GM23338 (cell line): ENCODE measurements around the gene DAB1. TPM values are rescaled to one million over a fixed set of nuclear protein-coding genes. Genes with fewer than 3 reads are reported as not detected.

Experiments used
- ATAC-seq: fragments of 200-7000 bp; cut with Tn5 transposase; 3 replicates; pipeline ENCODE4 v1.9.1; 2020
- DNase-seq: peaks from one replicate; pipeline ENCODE4 v3.0.0-alpha.2; 2015; ENCODE audit warnings: low spot score
- H2AFZ ChIP-seq: fragments of 200-600 bp; sonication (generic); 2 replicates; pipeline ENCODE4 v1.8.0; 2016; ENCODE audit warnings: antibody characterized with exemption, mild to moderate bottlenecking, moderate library complexity
- H3F3A ChIP-seq: fragments of 200-600 bp; sonication (generic); replicated peaks from 2 replicates; pipeline ENCODE4 v1.8.0; 2017; ENCODE audit warnings: antibody characterized with exemption, mixed run types, low read depth
- H3K27ac ChIP-seq: fragments of 200-600 bp; sonication (generic); 2 replicates; pipeline ENCODE4 v1.6.1; 2016; ENCODE audit warnings: low read depth
- H3K27me3 ChIP-seq: fragments of 200-600 bp; sonication (generic); 2 replicates; pipeline ENCODE4 v1.8.0; 2016; ENCODE audit warnings: mild to moderate bottlenecking, mixed run types, moderate library complexity; ENCODE audit not compliant: insufficient read depth
- H3K36me3 ChIP-seq: fragments of 200-600 bp; sonication (generic); 2 replicates; pipeline ENCODE4 v1.8.0; 2016; ENCODE audit warnings: mild to moderate bottlenecking; ENCODE audit not compliant: insufficient read depth
- H3K4me1 ChIP-seq: fragments of 200-600 bp; sonication (generic); 2 replicates; pipeline ENCODE4 v1.8.0; 2016; ENCODE audit warnings: mild to moderate bottlenecking, moderate library complexity; ENCODE audit not compliant: insufficient read depth
- H3K4me2 ChIP-seq: fragments of 200-600 bp; sonication (generic); 2 replicates; pipeline ENCODE4 v1.7.1; 2017; ENCODE audit warnings: mixed run types
- H3K4me3 ChIP-seq: fragments of 200-600 bp; sonication (generic); 2 replicates; pipeline ENCODE4 v1.6.1; 2016; ENCODE audit warnings: mixed run types
- H3K79me2 ChIP-seq: fragments of 200-600 bp; sonication (generic); replicated peaks from 2 replicates; pipeline ENCODE4 v1.8.0; 2017; ENCODE audit warnings: mild to moderate bottlenecking; ENCODE audit not compliant: insufficient read depth
- H3K9me2 ChIP-seq: fragments of 200-600 bp; sonication (generic); 2 replicates; pipeline ENCODE4 v1.8.0; 2017; ENCODE audit not compliant: insufficient read depth
- H4K20me1 ChIP-seq: fragments of 200-600 bp; sonication (generic); replicated peaks from 2 replicates; pipeline ENCODE4 v1.8.0; 2017; ENCODE audit warnings: mild to moderate bottlenecking; ENCODE audit not compliant: insufficient read depth
- H3K27ac Mint-ChIP-seq: 2 replicates; pipeline ENCODE4 v1.8.0; 2020; ENCODE audit warnings: inconsistent platforms, mild to moderate bottlenecking, moderate library complexity, mixed read lengths
- H3K27me3 Mint-ChIP-seq: 3 replicates; pipeline ENCODE4 v1.8.0; 2022; ENCODE audit warnings: low read depth, mild to moderate bottlenecking, moderate library complexity, mixed read lengths, inconsistent platforms; ENCODE audit not compliant: insufficient read depth, poor library complexity
- H3K36me3 Mint-ChIP-seq: 3 replicates; pipeline ENCODE4 v1.8.0; 2021; ENCODE audit warnings: low read depth, mild to moderate bottlenecking, inconsistent platforms, moderate library complexity, mixed read lengths
- H3K4me1 Mint-ChIP-seq: 3 replicates; pipeline ENCODE4 v1.8.0; 2020; ENCODE audit warnings: mild to moderate bottlenecking, inconsistent platforms, mixed read lengths
- H3K4me3 Mint-ChIP-seq: 3 replicates; pipeline ENCODE4 v1.8.0; 2021; ENCODE audit warnings: moderate library complexity, mild to moderate bottlenecking, inconsistent platforms, mixed read lengths
- H3K9me3 Mint-ChIP-seq: 3 replicates; pipeline ENCODE4 v1.8.0; 2020; ENCODE audit warnings: moderate library complexity, mild to moderate bottlenecking, inconsistent platforms, mixed read lengths
- EZH2 ChIP-seq: fragments of 200-600 bp; sonication (generic); IDR thresholded peaks from one replicate; pipeline ENCODE4 v1.8.0; 2017; ENCODE audit warnings: antibody characterized with exemption, mild to moderate bottlenecking, low read depth; ENCODE audit not compliant: unreplicated experiment
- NANOG ChIP-seq: IDR thresholded peaks from 2 replicates; pipeline ENCODE4 v1.6.1; 2016; ENCODE audit warnings: antibody characterized with exemption, borderline replicate concordance
- POLR2AphosphoS5 ChIP-seq: IDR thresholded peaks from 2 replicates; pipeline ENCODE4 v1.6.1; 2016; ENCODE audit warnings: antibody characterized with exemption, low read depth
- ZNF114 ChIP-seq: fragments of 250-450 bp; sonication (Bioruptor Pico); IDR thresholded peaks from 2 replicates; pipeline ENCODE4 v1.5.0; 2020; ENCODE audit warnings: mild to moderate bottlenecking, moderate library complexity
- ZNF462 ChIP-seq: fragments of 250-450 bp; sonication (Bioruptor Pico); IDR thresholded peaks from 2 replicates; pipeline ENCODE4 v1.5.0; 2020; ENCODE audit warnings: mild to moderate bottlenecking, moderate library complexity
- polyA plus RNA-seq: library from polyadenylated mRNA; unstranded; fragments of >200 nt; fragmentation: Nextera tagmentation; extraction: Ambion mirVana; gene quantifications from 2 replicates; pipeline ENCODE4 v1.2.1, GENCODE V29; 2016
- total RNA-seq: library from RNA; depleted of rRNA; stranded (reverse); fragments of >200 nt; shearing (Covaris generic); gene quantifications from 2 replicates; pipeline ENCODE4 v1.2.3, GENCODE V29; 2014
- TF ChIP-seq, protein P1 (sequence below): IDR thresholded peaks from 2 replicates; pipeline ENCODE4 v1.6.1; 2016; ENCODE audit warnings: antibody characterized with exemption
- TF ChIP-seq, protein P2 (sequence below), 2 experiments: fragments of 200-600 bp in 1 of 2; sonication (generic) in 1 of 2; conservative IDR thresholded peaks; 2 replicates each; pipeline versions ENCODE4 v1.5.1 to v1.6.1; 2016 to 2017; ENCODE audit warnings: antibody characterized with exemption in 2 of 2, low read depth in 2 of 2, mild to moderate bottlenecking in 2 of 2, moderate library complexity in 1 of 2
- TF ChIP-seq, protein P3 (sequence below): IDR thresholded peaks from one replicate; pipeline ENCODE4 v1.6.1; 2018; ENCODE audit warnings: antibody characterized with exemption; ENCODE audit not compliant: unreplicated experiment

Gene DAB1
- total and polyA plus RNA-seq, 2 experiments from 2014 or later, result 12.8 to 14.5 TPM

GRCh38 chr1:57348921-57349320 lies 74.9 kb downstream of the DAB1 start:
- TF ChIP-seq EZH2, result no peak
- TF ChIP-seq, protein P1, sequence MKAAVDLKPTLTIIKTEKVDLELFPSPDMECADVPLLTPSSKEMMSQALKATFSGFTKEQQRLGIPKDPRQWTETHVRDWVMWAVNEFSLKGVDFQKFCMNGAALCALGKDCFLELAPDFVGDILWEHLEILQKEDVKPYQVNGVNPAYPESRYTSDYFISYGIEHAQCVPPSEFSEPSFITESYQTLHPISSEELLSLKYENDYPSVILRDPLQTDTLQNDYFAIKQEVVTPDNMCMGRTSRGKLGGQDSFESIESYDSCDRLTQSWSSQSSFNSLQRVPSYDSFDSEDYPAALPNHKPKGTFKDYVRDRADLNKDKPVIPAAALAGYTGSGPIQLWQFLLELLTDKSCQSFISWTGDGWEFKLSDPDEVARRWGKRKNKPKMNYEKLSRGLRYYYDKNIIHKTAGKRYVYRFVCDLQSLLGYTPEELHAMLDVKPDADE, result no peak
- no peak for TF ChIP-seq POLR2AphosphoS5
- TF ChIP-seq, protein P2, sequence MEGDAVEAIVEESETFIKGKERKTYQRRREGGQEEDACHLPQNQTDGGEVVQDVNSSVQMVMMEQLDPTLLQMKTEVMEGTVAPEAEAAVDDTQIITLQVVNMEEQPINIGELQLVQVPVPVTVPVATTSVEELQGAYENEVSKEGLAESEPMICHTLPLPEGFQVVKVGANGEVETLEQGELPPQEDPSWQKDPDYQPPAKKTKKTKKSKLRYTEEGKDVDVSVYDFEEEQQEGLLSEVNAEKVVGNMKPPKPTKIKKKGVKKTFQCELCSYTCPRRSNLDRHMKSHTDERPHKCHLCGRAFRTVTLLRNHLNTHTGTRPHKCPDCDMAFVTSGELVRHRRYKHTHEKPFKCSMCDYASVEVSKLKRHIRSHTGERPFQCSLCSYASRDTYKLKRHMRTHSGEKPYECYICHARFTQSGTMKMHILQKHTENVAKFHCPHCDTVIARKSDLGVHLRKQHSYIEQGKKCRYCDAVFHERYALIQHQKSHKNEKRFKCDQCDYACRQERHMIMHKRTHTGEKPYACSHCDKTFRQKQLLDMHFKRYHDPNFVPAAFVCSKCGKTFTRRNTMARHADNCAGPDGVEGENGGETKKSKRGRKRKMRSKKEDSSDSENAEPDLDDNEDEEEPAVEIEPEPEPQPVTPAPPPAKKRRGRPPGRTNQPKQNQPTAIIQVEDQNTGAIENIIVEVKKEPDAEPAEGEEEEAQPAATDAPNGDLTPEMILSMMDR (conservative IDR thresholded peaks at IDR 0.05; ENCODE audit: low read depth in 2 of 2), result no peak
- no peak for TF ChIP-seq ZNF114
- TF ChIP-seq ZNF462 (CRISPR knock-in tag), result no peak
- no peak for TF ChIP-seq NANOG
- TF ChIP-seq, protein P3, sequence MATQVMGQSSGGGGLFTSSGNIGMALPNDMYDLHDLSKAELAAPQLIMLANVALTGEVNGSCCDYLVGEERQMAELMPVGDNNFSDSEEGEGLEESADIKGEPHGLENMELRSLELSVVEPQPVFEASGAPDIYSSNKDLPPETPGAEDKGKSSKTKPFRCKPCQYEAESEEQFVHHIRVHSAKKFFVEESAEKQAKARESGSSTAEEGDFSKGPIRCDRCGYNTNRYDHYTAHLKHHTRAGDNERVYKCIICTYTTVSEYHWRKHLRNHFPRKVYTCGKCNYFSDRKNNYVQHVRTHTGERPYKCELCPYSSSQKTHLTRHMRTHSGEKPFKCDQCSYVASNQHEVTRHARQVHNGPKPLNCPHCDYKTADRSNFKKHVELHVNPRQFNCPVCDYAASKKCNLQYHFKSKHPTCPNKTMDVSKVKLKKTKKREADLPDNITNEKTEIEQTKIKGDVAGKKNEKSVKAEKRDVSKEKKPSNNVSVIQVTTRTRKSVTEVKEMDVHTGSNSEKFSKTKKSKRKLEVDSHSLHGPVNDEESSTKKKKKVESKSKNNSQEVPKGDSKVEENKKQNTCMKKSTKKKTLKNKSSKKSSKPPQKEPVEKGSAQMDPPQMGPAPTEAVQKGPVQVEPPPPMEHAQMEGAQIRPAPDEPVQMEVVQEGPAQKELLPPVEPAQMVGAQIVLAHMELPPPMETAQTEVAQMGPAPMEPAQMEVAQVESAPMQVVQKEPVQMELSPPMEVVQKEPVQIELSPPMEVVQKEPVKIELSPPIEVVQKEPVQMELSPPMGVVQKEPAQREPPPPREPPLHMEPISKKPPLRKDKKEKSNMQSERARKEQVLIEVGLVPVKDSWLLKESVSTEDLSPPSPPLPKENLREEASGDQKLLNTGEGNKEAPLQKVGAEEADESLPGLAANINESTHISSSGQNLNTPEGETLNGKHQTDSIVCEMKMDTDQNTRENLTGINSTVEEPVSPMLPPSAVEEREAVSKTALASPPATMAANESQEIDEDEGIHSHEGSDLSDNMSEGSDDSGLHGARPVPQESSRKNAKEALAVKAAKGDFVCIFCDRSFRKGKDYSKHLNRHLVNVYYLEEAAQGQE, result no peak
- Mint-ChIP-seq H3K27me3 (no peaks in the 10 kb centered on the region), H3K36me3 (peaks cover 2% of the 10 kb centered on the region; the same call in 1 of the 3 replicates), H3K4me3 (no peak overlapping the region), H3K27ac (no peak overlapping the region), H3K9me3 (peaks cover 2% of the 10 kb centered on the region; the same call in 1 of the 3 replicates), H3K4me1 (peaks cover 34% of the 10 kb centered on the region)
- H3K4me2 ChIP-seq, result no peak overlapping the region
- H3F3A ChIP-seq, result no peaks in the 10 kb centered on the region
- H3K27me3 ChIP-seq, result no peaks in the 10 kb centered on the region
- H4K20me1 ChIP-seq, result no peaks in the 10 kb centered on the region
- DNase-seq (no peak), ATAC-seq (no peak)
- H3K79me2 ChIP-seq, result peaks cover 25% of the 10 kb centered on the region
- H2AFZ ChIP-seq, result no peak overlapping the region
- H3K4me1 ChIP-seq, result peaks cover 13% of the 10 kb centered on the region
- H3K27ac ChIP-seq, result no peak overlapping the region
- H3K4me3 ChIP-seq, result no peak overlapping the region
- H3K9me2 ChIP-seq, result no peaks in the 10 kb centered on the region
- no peaks in the 10 kb centered on the region for H3K36me3 ChIP-seq
